Caco-2 (cell line): ENCODE measurements around the gene AKR1C2. TPM values are rescaled to one million over a fixed set of nuclear protein-coding genes. Genes with fewer than 3 reads are reported as not detected.
"Not testable (repeated sequence)": the region's sequence is repeated elsewhere in the genome, so short reads cannot be mapped to it uniquely, and the experiment has no call there.

Experiments
- Bru-seq: library from RNA; stranded (reverse); fragments of 400-500 nt; gene quantifications from one replicate; lab custom pipeline; 2021; lab: Mats Ljungman, UMichigan
- BruChase-seq, 2 experiments: library from RNA; stranded (reverse); fragments of 400-500 nt; gene quantifications; one replicate each; lab custom pipeline; 2021; lab: Mats Ljungman, UMichigan
- BruUV-seq: library from RNA; stranded (reverse); fragments of 400-500 nt; replicated peaks from 2 replicates; lab custom pipeline; 2021; lab: Mats Ljungman, UMichigan
- CTCF ChIA-PET: fragments of 300-600 bp; sonication (Branson Sonifier 250); formaldehyde crosslinking; loops from one replicate; lab custom pipeline; 2022; ENCODE audit warnings: antibody characterized with exemption; lab: Charles Lee
- POLR2A ChIA-PET: fragments of 300-600 bp; sonication (Branson Sonifier 250); formaldehyde crosslinking; loops from one replicate; lab custom pipeline; 2022; ENCODE audit warnings: antibody characterized with exemption; lab: Charles Lee
- DNase-seq, 2 experiments: peaks; one replicate each; pipeline versions ENCODE4 v3.0.0 to v3.0.0-alpha.2; 2020 to 2022
- H3K27me3 ChIP-seq: replicated peaks from 2 replicates; pipeline ENCODE4 v1.6.0; 2011; ENCODE audit warnings: low read length; ENCODE audit not compliant: control insufficient read depth, insufficient read depth
- H3K36me3 ChIP-seq: 2 replicates; pipeline ENCODE4 v1.5.1; 2011; ENCODE audit warnings: low read length; ENCODE audit not compliant: control insufficient read depth, insufficient read depth
- H3K4me1 ChIP-seq: fragments of 250-450 bp; sonication (Bioruptor Pico); 2 replicates; pipeline ENCODE4 v1.5.1; 2020; ENCODE audit warnings: mild to moderate bottlenecking
- H3K4me3 ChIP-seq: 2 replicates; pipeline ENCODE4 v1.5.1; 2011; ENCODE audit warnings: low read depth, mild to moderate bottlenecking, control low read depth, low read length
- H3K9me3 ChIP-seq: fragments of 250-450 bp; sonication (Bioruptor Pico); 2 replicates; pipeline ENCODE4 v1.5.1; 2020; ENCODE audit warnings: mild to moderate bottlenecking, moderate library complexity
- H3K27ac Mint-ChIP-seq: one replicate; pipeline ENCODE4 v1.8.0; 2022; ENCODE audit warnings: mixed read lengths; ENCODE audit not compliant: unreplicated experiment
- H3K27me3 Mint-ChIP-seq: one replicate; pipeline ENCODE4 v1.8.0; 2022; ENCODE audit warnings: mixed read lengths; ENCODE audit not compliant: insufficient read depth, unreplicated experiment
- H3K36me3 Mint-ChIP-seq: one replicate; pipeline ENCODE4 v1.8.0; 2022; ENCODE audit warnings: mild to moderate bottlenecking, mixed read lengths; ENCODE audit not compliant: insufficient read depth, unreplicated experiment
- H3K4me1 Mint-ChIP-seq: one replicate; pipeline ENCODE4 v1.8.0; 2022; ENCODE audit warnings: low read depth, mixed read lengths; ENCODE audit not compliant: unreplicated experiment
- H3K4me3 Mint-ChIP-seq: one replicate; pipeline ENCODE4 v1.8.0; 2022; ENCODE audit warnings: mild to moderate bottlenecking, moderate library complexity, mixed read lengths; ENCODE audit not compliant: unreplicated experiment
- H3K9me3 Mint-ChIP-seq: one replicate; pipeline ENCODE4 v1.8.0; 2022; ENCODE audit warnings: mixed read lengths; ENCODE audit not compliant: unreplicated experiment
- intact Hi-C: fragments of 100-400 bp; cut with micrococcal nuclease; formaldehyde crosslinking; loops from one replicate; pipeline ENCODE4 v1.10.0; 2022; ENCODE audit not compliant: unreplicated experiment
- long read RNA-seq: library from polyadenylated mRNA; stranded (forward); transcript quantifications from one replicate; pipeline ENCODE4 v2.0.0, GENCODE V29; 2022
- total RNA-seq: library from RNA; stranded (reverse); gene quantifications from 2 replicates; pipeline ENCODE4 v1.2.3, GENCODE V29; 2022
- TF ChIP-seq, protein P1 (sequence below), 2 experiments: fragments of 200-600 bp in 1 of 2; IDR thresholded peaks; 1 replicate in 1 of 2; 2 replicates in 1 of 2; pipeline versions ENCODE4 v1.5.1 to v1.8.0; 2011 to 2022; ENCODE audit warnings: antibody characterized with exemption in 1 of 2, control low read depth in 1 of 2, inconsistent platforms in 1 of 2, low read depth in 1 of 2, low read length in 1 of 2, mild to moderate bottlenecking in 1 of 2, moderate library complexity in 1 of 2; ENCODE audit not compliant: insufficient read depth in 1 of 2, severe bottlenecking in 1 of 2, unreplicated experiment in 1 of 2

Gene AKR1C2
- total RNA-seq, result 28.8 and 41.7 TPM in 2 replicates
- percentile 57 among the genes with signal in this experiment for Bru-seq, nascent RNA
- BruChase-seq, experiment 1, labeled RNA remaining after a 2-hour chase, result percentile 59 among the genes with signal in this experiment
- percentile 73 among the genes with signal in this experiment for BruChase-seq, experiment 2, labeled RNA remaining after a 6-hour chase
- long read RNA-seq, transcript AKR1C2-201 (9 exons, 3,756 nt), result major isoform, 29 of 40 reads
- long read RNA-seq, partial matches to known transcripts, result 8 of 40 reads
- long read RNA-seq, other reads (novel, unspliced or antisense), result 3 of 40 reads

GRCh38 chr10:5003127-5004029, at the start of gene AKR1C2:
AKR1C2 (minus strand) TSS chr10:5003857; CDS start chr10:5003835, 22 bp downstream.
- H3K4me1 ChIP-seq, H3K9me3 ChIP-seq, CTCF ChIA-PET, intact Hi-C loops, H3K36me3 Mint-ChIP-seq, DNase-seq, H3K4me1 Mint-ChIP-seq, H3K27me3 Mint-ChIP-seq, H3K27me3 ChIP-seq, POLR2A ChIA-PET, H3K9me3 Mint-ChIP-seq, H3K27ac Mint-ChIP-seq, H3K36me3 ChIP-seq: not testable (repeated sequence)
- peak within 1 kb of the TSS; percentile 69 for H3K4me3 Mint-ChIP-seq
- peak within 1 kb of the TSS; percentile 25 for H3K4me3 ChIP-seq
- BruUV-seq, result TSS peak; percentile 77

GRCh38 chr10:5052951-5053500, 49.4 kb upstream of the AKR1C2 start:
- H3K4me3 Mint-ChIP-seq, H3K27me3 Mint-ChIP-seq, H3K36me3 Mint-ChIP-seq, H3K27me3 ChIP-seq, H3K4me1 Mint-ChIP-seq, intact Hi-C loops, H3K27ac Mint-ChIP-seq, POLR2A ChIA-PET, DNase-seq, BruUV-seq, CTCF ChIA-PET, H3K4me3 ChIP-seq, H3K4me1 ChIP-seq, H3K36me3 ChIP-seq: not testable (repeated sequence)
- H3K9me3 ChIP-seq, result peaks cover 11% of the 10 kb centered on the region
- peaks cover 14% of the 10 kb centered on the region for H3K9me3 Mint-ChIP-seq

- Histone ChIP-seq H3K27me3 (no peaks in the 10 kb centered on the region), H3K9me3 (peaks cover 19% of the 10 kb centered on the region), H3K4me1 (peaks cover 7% of the 10 kb centered on the region), H3K4me3 (no peak overlapping the region), H3K36me3 (no peaks in the 10 kb centered on the region)
- DNase-seq, result no peak
- TF ChIP-seq, protein P1, sequence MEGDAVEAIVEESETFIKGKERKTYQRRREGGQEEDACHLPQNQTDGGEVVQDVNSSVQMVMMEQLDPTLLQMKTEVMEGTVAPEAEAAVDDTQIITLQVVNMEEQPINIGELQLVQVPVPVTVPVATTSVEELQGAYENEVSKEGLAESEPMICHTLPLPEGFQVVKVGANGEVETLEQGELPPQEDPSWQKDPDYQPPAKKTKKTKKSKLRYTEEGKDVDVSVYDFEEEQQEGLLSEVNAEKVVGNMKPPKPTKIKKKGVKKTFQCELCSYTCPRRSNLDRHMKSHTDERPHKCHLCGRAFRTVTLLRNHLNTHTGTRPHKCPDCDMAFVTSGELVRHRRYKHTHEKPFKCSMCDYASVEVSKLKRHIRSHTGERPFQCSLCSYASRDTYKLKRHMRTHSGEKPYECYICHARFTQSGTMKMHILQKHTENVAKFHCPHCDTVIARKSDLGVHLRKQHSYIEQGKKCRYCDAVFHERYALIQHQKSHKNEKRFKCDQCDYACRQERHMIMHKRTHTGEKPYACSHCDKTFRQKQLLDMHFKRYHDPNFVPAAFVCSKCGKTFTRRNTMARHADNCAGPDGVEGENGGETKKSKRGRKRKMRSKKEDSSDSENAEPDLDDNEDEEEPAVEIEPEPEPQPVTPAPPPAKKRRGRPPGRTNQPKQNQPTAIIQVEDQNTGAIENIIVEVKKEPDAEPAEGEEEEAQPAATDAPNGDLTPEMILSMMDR (IDR thresholded peaks at IDR 0.05; ENCODE audit: insufficient read depth in 1 of 2, low read depth in 1 of 2, low read length in 1 of 2, severe bottlenecking in 1 of 2, unreplicated experiment in 1 of 2), result no peak
- H3K27ac Mint-ChIP-seq, result no peak overlapping the region
- H3K36me3 Mint-ChIP-seq, result no peaks in the 10 kb centered on the region
- H3K4me3 Mint-ChIP-seq, result no peak overlapping the region
- no TSS peak for BruUV-seq
- ChIA-PET POLR2A (no interaction called here), CTCF (interaction anchor here (0.6 kb wide), 1 partner anchor 24 kb away, joined by 3 read pairs; no protein-coding TSS in a partner anchor)
- no peaks in the 10 kb centered on the region for H3K27me3 Mint-ChIP-seq
- intact Hi-C loops, result no loop called here
- peaks cover 8% of the 10 kb centered on the region for H3K4me1 Mint-ChIP-seq
- H3K9me3 Mint-ChIP-seq, result peaks cover 22% of the 10 kb centered on the region
These were observed 44.4 kb upstream of the AKR1C2 start for GRCh38 chr10:5047912-5048628.

- H3K27ac Mint-ChIP-seq, BruUV-seq, POLR2A ChIA-PET: not testable (repeated sequence)
These were observed 43.4 kb upstream of the AKR1C2 start for GRCh38 chr10:5047055-5047454.

More at GRCh38 chr10:5047055-5047454, 43.4 kb upstream of the AKR1C2 start:
- H3K27me3 Mint-ChIP-seq, H3K4me3 ChIP-seq, H3K4me1 Mint-ChIP-seq, DNase-seq, H3K4me3 Mint-ChIP-seq, intact Hi-C loops, H3K36me3 ChIP-seq, H3K27me3 ChIP-seq, H3K36me3 Mint-ChIP-seq, H3K4me1 ChIP-seq: not testable (repeated sequence)
- CTCF ChIA-PET, result interaction anchor here (0.6 kb wide), 1 partner anchor 23 kb away, joined by 3 read pairs; no protein-coding TSS in a partner anchor
- peaks cover 31% of the 10 kb centered on the region for H3K9me3 Mint-ChIP-seq
- H3K9me3 ChIP-seq, result peaks cover 19% of the 10 kb centered on the region
